Liver (tissue), 3 donors: ENCODE measurements around the gene PSD.
A peak's percentile ranks its signal among the peaks of the same experiment; 100 is the strongest.

Experiments
- FOXA1 ChIP-seq: IDR thresholded peaks from 2 replicates; pipeline ENCODE4 v1.6.1; 2016; ENCODE audit warnings: antibody characterized with exemption
- GABPA ChIP-seq, 2 donors: IDR thresholded peaks in 1 of 2; conservative IDR thresholded peaks in 1 of 2; 2 replicates each; pipeline ENCODE4 v1.6.1; 2016; ENCODE audit warnings: antibody characterized with exemption in 2 of 2, mild to moderate bottlenecking in 1 of 2, moderate library complexity in 1 of 2
- HNF4G ChIP-seq: IDR thresholded peaks from 2 replicates; pipeline ENCODE4 v1.6.1; 2016; ENCODE audit warnings: antibody characterized with exemption
- NR2F2 ChIP-seq: IDR thresholded peaks from 2 replicates; pipeline ENCODE4 v1.6.1; 2016; ENCODE audit warnings: antibody characterized with exemption
- RAD21 ChIP-seq, 2 donors: IDR thresholded peaks; 2 replicates each; pipeline ENCODE4 v1.6.1; 2016; ENCODE audit warnings: antibody characterized with exemption in 2 of 2, mild to moderate bottlenecking in 2 of 2
- SP1 ChIP-seq: IDR thresholded peaks from 2 replicates; pipeline ENCODE4 v1.6.1; 2018; ENCODE audit warnings: antibody characterized with exemption, mild to moderate bottlenecking
- TAF1 ChIP-seq: conservative IDR thresholded peaks from 2 replicates; pipeline ENCODE4 v1.6.1; 2016; ENCODE audit warnings: antibody characterized with exemption, mild to moderate bottlenecking
- TF ChIP-seq, protein P1 (sequence below): fragments of 150-350 bp; IDR thresholded peaks from 2 replicates; pipeline ENCODE4 v1.5.1; 2017; ENCODE audit warnings: improper control_type of control experiment, low read depth, low read length; ENCODE audit not compliant: missing input control
- TF ChIP-seq, protein P2 (sequence below): IDR thresholded peaks from 2 replicates; pipeline ENCODE4 v1.6.1; 2016; ENCODE audit warnings: antibody characterized with exemption, mild to moderate bottlenecking
- TF ChIP-seq, protein P3 (sequence below): IDR thresholded peaks from 2 replicates; pipeline ENCODE4 v1.6.1; 2016; ENCODE audit warnings: antibody characterized with exemption
- TF ChIP-seq, protein P4 (sequence below): IDR thresholded peaks from 2 replicates; pipeline ENCODE4 v1.6.1; 2016; ENCODE audit warnings: antibody characterized with exemption
- donor health status: healthy.
- donor health status: healthy.

DNA sequence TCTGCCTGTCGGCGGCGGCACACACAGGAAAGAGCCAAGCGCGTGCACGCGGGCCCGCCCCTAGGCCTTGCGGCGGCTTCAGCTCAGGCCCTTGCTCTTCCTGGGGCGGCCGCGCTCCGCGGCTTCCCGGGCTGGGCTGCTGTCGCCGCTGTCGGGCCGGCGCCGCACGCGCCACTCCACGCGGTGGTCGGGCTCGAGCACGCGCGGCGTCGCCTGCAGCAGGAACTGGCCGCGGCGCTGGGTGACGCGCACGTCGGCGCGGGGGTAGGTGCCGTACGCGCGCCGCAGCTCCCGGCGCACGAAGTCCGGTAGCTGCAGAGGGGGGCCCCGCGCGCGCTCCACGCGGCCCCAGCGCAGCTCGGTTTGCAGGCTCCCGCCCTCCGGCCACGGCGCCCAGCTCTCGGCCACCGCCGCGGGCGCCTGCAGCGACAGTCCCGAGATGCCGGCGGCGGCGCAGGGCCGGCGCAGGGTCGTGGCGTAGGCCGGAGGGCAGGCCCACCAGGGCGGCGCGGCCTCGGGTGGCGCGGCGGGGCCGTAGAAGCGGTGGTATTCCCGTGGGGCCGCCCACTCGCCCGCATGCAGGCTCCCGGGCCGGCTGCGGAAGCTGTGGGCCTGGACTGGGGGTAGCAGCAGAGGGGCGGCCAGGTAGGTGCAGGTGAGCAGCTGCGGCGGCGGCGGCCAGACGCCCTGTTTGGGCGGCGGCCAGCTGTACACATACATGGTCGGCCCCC is 32.0 kb upstream of the PSD start:
- TF ChIP-seq, protein P1, sequence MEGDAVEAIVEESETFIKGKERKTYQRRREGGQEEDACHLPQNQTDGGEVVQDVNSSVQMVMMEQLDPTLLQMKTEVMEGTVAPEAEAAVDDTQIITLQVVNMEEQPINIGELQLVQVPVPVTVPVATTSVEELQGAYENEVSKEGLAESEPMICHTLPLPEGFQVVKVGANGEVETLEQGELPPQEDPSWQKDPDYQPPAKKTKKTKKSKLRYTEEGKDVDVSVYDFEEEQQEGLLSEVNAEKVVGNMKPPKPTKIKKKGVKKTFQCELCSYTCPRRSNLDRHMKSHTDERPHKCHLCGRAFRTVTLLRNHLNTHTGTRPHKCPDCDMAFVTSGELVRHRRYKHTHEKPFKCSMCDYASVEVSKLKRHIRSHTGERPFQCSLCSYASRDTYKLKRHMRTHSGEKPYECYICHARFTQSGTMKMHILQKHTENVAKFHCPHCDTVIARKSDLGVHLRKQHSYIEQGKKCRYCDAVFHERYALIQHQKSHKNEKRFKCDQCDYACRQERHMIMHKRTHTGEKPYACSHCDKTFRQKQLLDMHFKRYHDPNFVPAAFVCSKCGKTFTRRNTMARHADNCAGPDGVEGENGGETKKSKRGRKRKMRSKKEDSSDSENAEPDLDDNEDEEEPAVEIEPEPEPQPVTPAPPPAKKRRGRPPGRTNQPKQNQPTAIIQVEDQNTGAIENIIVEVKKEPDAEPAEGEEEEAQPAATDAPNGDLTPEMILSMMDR: no peak
- TF ChIP-seq TAF1: no peak
- TF ChIP-seq RAD21 (IDR thresholded peaks at IDR 0.05): no peak
- TF ChIP-seq SP1: no peak
- TF ChIP-seq FOXA1: no peak
- TF ChIP-seq HNF4G: no peak
- TF ChIP-seq, protein P2, sequence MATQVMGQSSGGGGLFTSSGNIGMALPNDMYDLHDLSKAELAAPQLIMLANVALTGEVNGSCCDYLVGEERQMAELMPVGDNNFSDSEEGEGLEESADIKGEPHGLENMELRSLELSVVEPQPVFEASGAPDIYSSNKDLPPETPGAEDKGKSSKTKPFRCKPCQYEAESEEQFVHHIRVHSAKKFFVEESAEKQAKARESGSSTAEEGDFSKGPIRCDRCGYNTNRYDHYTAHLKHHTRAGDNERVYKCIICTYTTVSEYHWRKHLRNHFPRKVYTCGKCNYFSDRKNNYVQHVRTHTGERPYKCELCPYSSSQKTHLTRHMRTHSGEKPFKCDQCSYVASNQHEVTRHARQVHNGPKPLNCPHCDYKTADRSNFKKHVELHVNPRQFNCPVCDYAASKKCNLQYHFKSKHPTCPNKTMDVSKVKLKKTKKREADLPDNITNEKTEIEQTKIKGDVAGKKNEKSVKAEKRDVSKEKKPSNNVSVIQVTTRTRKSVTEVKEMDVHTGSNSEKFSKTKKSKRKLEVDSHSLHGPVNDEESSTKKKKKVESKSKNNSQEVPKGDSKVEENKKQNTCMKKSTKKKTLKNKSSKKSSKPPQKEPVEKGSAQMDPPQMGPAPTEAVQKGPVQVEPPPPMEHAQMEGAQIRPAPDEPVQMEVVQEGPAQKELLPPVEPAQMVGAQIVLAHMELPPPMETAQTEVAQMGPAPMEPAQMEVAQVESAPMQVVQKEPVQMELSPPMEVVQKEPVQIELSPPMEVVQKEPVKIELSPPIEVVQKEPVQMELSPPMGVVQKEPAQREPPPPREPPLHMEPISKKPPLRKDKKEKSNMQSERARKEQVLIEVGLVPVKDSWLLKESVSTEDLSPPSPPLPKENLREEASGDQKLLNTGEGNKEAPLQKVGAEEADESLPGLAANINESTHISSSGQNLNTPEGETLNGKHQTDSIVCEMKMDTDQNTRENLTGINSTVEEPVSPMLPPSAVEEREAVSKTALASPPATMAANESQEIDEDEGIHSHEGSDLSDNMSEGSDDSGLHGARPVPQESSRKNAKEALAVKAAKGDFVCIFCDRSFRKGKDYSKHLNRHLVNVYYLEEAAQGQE: peak; percentile 7
- TF ChIP-seq, protein P3, sequence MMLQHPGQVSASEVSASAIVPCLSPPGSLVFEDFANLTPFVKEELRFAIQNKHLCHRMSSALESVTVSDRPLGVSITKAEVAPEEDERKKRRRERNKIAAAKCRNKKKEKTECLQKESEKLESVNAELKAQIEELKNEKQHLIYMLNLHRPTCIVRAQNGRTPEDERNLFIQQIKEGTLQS: no peak
- TF ChIP-seq GABPA (IDR thresholded peaks at IDR 0.05 in 1 of 2, conservative IDR thresholded peaks at IDR 0.05 in 1 of 2): no peak
- TF ChIP-seq NR2F2: no peak
- TF ChIP-seq, protein P4, sequence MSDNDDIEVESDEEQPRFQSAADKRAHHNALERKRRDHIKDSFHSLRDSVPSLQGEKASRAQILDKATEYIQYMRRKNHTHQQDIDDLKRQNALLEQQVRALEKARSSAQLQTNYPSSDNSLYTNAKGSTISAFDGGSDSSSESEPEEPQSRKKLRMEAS: no peak
